ENCODE data around the gene EXD2. TPM values are rescaled to one million over a fixed set of nuclear protein-coding genes. Genes with fewer than 3 reads are reported as not detected.

The EXD2 gene
- total RNA-seq, 1 donor from 2014 or later: 6.9 TPM

GRCh38 chr14:69267492-69267891, 76.2 kb downstream of the EXD2 start:
- ChIA-PET POLR2A (no interaction called here), CTCF (no interaction called here)
- DNase-seq (no peak), ATAC-seq (ENCODE audit: low read depth) (no peak)
- no peak for TF ChIP-seq CTCF (IDR thresholded peaks at IDR 0.05)
- Mint-ChIP-seq H3K36me3 (ENCODE audit: low read depth) (no peaks in the 10 kb centered on the region), H3K4me1 (no peaks in the 10 kb centered on the region), H3K27ac (no peak overlapping the region), H3K4me3 (no peak overlapping the region), H3K27me3 (peaks cover 28% of the 10 kb centered on the region), H3K9me3 (no peaks in the 10 kb centered on the region)
- intact Hi-C loops (cut with micrococcal nuclease): no loop called here

- Mint-ChIP-seq H3K9me3 (no peaks in the 10 kb centered on the region), H3K4me3 (no peak overlapping the region), H3K4me1 (no peaks in the 10 kb centered on the region), H3K36me3 (ENCODE audit: low read depth) (no peaks in the 10 kb centered on the region), H3K27ac (no peak overlapping the region), H3K27me3 (peaks cover 28% of the 10 kb centered on the region)
- intact Hi-C loops (cut with micrococcal nuclease): no loop called here
- DNase-seq (no peak), ATAC-seq (ENCODE audit: low read depth) (no peak)
- CTCF ChIA-PET: no interaction called here
- no peak for TF ChIP-seq CTCF (IDR thresholded peaks at IDR 0.05)
- POLR2A ChIA-PET: no interaction called here
Observed at GRCh38 chr14:69268223-69268622, 76.9 kb downstream of the EXD2 start.

GRCh38 chr14:69268763-69269162, 77.5 kb downstream of the EXD2 start:
- Mint-ChIP-seq H3K9me3 (no peaks in the 10 kb centered on the region), H3K36me3 (ENCODE audit: low read depth) (no peaks in the 10 kb centered on the region), H3K27ac (no peak overlapping the region), H3K27me3 (peaks cover 27% of the 10 kb centered on the region), H3K4me3 (no peak overlapping the region), H3K4me1 (no peaks in the 10 kb centered on the region)
- ATAC-seq (ENCODE audit: low read depth) (no peak), DNase-seq (no peak)
- intact Hi-C loops (cut with micrococcal nuclease): no loop called here
- no peak for TF ChIP-seq CTCF (IDR thresholded peaks at IDR 0.05)
- ChIA-PET POLR2A (no interaction called here), CTCF (no interaction called here)

GRCh38 chr14:69269381-69269780, 78.1 kb downstream of the EXD2 start:
- Mint-ChIP-seq H3K4me3 (no peak overlapping the region), H3K4me1 (no peaks in the 10 kb centered on the region), H3K27me3 (peaks cover 23% of the 10 kb centered on the region), H3K9me3 (no peaks in the 10 kb centered on the region), H3K36me3 (ENCODE audit: low read depth) (no peaks in the 10 kb centered on the region), H3K27ac (no peak overlapping the region)
- ChIA-PET POLR2A (no interaction called here), CTCF (no interaction called here)
- ATAC-seq (ENCODE audit: low read depth) (no peak), DNase-seq (no peak)
- intact Hi-C loops (cut with micrococcal nuclease): no loop called here
- TF ChIP-seq CTCF (IDR thresholded peaks at IDR 0.05): no peak

GRCh38 chr14:69270097-69270496, 78.8 kb downstream of the EXD2 start:
- ChIA-PET POLR2A (no interaction called here), CTCF (no interaction called here)

More at GRCh38 chr14:69270097-69270496, 78.8 kb downstream of the EXD2 start:
- no peak overlapping the region for H3K4me3 Mint-ChIP-seq
- no peaks in the 10 kb centered on the region for H3K4me1 Mint-ChIP-seq
- ATAC-seq (ENCODE audit: low read depth) (no peak), DNase-seq (no peak)
- H3K9me3 Mint-ChIP-seq: no peaks in the 10 kb centered on the region
- no peaks in the 10 kb centered on the region for H3K36me3 Mint-ChIP-seq (ENCODE audit: low read depth)
- intact Hi-C loops (cut with micrococcal nuclease): no loop called here
- H3K27ac Mint-ChIP-seq: no peak overlapping the region
- no peak for TF ChIP-seq CTCF (IDR thresholded peaks at IDR 0.05)
- peaks cover 22% of the 10 kb centered on the region for H3K27me3 Mint-ChIP-seq

Data from activated B cell treated with CpG ODN at 0.5 μM for 24 hours (primary cell).